ENCODE results near the gene TBCCD1.
"Not testable (repeated sequence)": the region's sequence is repeated elsewhere in the genome, so short reads cannot be mapped to it uniquely, and the experiment has no call there.

The TBCCD1 gene

DNA sequence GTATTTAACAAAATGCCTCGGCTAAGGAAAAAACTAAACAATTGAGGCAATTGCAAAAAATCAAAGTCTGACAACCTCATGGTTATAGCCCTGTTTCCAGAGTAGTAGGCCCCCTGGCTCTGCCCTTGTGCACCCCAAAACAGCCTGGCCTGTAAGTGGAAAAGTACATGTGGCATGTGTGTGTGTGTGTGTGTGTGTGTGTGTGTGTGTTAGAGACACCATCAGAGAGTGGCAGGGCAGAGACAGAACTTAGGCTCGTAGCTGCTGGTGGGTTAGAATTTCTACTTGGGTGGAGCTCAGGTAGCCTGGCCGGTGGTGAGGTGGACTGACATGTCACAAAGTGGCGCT is 31.6 kb upstream of the TBCCD1 start:
- no peak overlapping the region for H3K4me3 ChIP-seq (ENCODE audit: low read length)
- DNase-seq (ENCODE audit: low read depth, low spot score), result no peak

DNA sequence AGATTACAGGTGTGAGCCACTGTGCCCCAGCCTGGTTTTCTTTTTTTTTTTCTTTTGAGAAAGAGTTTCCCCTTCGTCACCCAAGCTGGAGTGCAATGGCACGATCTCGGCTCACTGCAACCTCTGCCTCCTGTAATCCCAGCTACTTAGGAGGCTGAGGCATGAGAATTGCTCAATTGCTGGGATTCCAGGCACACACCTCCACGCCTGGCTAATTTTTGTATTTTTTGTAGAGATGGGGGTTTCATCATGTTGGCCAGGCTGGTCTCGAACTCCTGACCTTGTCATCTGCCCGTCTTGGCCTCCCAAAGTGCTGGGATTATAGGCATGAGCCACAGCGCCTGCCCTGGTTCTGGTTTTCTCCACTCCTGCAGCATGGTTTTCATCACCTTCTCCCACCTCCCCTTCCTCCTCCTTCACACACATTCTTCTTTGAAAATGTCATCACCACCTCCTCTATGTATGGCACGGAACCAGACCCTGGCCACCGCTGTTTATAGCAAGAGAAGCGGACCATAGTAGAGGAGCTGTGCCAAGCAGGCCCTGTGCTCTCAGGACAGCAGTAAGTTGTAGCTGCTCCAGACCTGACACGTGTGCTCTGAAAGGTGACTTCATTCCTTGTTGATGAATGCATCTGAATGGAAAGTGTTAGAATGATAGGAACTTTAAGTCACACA is 31.1 kb upstream of the TBCCD1 start:
- no peak for DNase-seq (ENCODE audit: low read depth, low spot score)

DNA sequence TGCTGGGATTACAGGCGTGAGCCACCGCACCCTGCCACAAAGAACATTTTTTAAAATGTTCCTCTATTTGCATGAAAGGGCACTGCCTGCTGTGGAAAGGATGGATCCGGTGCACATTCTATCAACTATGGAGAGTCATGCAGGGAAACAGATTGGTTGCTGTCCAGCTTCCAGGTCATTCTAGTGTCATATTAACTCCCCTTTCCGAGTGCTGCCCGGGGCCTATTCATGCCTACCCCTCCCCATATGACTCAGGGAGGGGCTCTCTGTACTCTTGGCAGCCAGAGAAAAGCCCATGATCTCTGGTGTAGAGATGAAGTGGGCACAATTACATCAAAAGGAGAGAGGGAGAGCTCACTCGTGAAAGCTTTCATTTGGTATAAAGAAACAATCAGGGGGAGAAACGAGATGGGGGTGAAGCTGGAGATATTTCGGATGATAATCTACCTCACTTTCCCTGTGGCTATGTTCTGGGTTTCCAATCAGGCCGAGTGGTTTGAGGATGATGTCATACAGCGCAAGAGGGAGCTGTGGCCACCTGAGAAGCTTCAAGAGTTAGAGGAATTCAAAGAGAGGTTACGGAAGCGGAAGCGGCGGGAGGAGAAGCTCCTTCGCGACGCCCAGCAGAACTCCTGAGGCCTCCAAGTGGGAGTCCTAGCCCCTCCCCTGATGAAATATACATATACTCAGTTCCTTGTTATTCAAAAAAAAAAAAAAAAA is 29.6 kb upstream of the TBCCD1 start:
- no peak overlapping the region for H3K4me3 ChIP-seq (ENCODE audit: low read length)
- no peak for DNase-seq (ENCODE audit: low read depth, low spot score)

More for the DNA sequence above, 31.1 kb upstream of the TBCCD1 start:
- H3K4me3 ChIP-seq (ENCODE audit: low read length), result no peak overlapping the region

DNA sequence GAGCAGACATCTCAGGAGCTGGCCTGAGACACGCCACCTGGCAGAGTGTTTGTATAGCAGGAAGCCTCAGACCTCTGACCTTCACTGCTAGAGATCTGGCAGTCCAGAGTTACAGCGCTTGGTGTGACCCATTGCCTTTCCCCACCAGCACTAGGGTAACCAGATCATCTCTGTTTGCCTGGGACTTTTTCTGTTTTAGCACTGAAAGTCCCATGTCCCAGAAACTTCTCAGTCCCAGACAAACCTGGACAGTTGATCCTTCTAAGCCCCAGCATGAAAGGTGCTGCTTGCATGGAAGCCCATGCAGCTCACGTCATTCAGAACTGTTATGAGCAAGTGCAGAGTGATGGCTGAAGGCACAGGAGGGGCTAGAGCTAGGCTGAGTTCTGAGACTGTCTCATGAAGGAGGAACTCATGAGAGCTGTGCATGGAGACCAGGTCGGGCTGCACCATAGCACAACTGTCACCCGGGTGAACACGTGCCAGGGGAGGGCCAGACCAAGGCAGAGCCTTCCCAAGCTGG is 27.5 kb upstream of the TBCCD1 start:
- no peak overlapping the region for H3K4me3 ChIP-seq (ENCODE audit: low read length)
- DNase-seq (ENCODE audit: low read depth, low spot score), result no peak

DNA sequence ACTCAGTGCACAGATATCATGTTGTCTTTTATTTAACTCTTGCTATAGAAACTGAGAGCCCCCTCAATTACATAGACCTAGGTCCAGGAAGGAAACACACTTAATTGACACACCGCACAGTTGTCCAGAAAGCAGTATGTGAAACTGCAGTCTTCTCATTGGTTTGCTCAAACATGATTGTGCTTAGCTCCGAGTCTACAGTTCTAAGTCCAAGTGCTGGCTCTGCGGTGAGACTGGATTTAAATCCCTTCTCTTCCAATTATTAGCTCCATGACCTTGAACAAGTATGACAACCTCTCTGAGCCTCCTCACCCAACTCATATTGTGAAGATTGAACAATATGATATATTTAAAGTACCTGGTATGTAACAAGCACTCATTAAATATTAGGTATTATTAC is 26.7 kb upstream of the TBCCD1 start:
- DNase-seq (ENCODE audit: low read depth, low spot score), result no peak
- no peak overlapping the region for H3K4me3 ChIP-seq (ENCODE audit: low read length)

DNA sequence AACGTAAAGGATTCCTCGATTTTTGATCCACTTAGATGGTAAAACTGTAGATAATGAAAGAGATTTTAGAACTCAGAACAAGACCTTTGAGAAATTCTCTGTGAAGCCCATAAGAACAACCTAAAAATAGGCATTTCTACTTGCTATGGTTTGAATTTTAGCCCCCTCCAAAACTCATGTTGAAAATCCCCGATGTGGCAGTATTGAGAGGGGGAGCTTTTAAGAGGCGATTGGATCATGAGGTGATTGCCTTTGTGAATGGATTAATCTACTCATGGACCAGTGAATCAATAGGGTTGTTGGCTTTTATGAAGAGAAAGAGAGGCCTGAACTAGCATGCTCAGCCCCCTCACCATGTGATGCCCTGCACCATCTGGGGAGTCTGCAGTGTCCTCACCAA is 25.5 kb upstream of the TBCCD1 start:
- no peak for DNase-seq (ENCODE audit: low read depth, low spot score)
- no peak overlapping the region for H3K4me3 ChIP-seq (ENCODE audit: low read length)

DNA sequence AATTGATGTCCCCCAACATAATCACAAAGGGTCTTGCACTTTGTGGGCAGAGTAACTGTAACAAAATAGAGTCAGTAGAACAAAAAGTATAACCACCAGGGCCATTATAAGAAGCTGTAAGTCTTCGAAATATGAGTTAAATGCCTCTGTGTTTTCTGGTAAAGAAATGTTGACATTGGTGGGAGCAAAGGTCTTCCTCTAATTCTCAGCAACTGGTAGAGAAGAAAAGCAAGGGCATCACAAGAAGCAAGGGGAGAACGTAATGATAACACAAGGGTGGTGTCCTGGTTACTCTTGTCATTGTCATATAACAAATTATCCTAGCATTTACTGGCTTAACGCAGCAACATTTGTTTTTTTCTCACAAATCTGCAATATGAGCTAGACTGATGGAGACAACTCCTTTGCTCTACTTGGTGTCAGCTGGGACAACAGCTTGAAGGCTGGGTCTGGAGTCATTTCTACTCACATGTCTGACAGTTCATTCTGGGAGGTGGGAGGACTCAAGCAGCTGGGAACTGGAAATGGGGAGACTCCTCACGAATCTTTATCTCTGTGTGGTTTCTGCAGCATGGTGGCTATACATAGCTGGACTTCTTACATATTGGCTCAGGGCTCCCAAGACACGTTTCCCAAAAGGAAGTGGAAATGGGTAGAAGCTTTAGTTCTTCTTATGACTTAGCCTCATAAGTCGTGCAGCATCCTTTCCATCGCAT is 23.6 kb upstream of the TBCCD1 start:
- no peak for DNase-seq (ENCODE audit: low read depth, low spot score)
- H3K4me3 ChIP-seq (ENCODE audit: low read length), result no peak overlapping the region

DNA sequence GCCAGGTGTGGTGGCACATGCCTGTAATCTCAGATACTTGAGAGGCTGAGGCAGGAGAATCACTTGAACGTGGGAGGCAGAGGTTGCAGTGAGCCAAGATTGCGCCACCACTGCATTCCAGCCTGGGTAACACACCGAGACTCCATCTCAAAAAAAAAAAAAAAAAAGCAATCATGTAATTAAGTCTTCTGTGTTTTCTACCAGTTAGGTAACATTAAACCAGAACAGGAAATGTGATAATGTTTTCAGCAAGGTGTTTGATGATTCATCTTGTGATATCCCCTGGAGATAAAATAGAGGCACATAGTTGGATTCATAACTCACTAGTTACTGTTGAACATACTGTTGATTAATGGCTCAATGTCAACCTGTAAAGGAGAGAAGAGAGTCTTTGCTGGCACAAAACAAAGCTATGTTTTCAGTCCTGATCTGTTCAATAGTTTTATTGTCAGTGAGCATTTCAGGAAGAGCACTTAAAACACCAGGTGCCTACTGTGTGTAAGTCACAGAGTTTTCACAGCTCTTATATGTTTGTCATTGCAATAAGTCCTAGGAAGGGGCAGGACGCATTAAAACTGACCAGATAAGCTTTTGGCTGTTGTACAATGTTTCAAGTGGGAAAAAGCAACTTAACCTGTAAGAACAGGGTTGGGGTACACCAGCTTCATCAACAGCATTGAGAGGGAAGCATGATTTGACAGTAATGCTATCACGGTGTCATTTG is 22.9 kb upstream of the TBCCD1 start:
- peak; percentile 41 for DNase-seq (ENCODE audit: low read depth, low spot score)
- no peak overlapping the region for H3K4me3 ChIP-seq (ENCODE audit: low read length)

DNA sequence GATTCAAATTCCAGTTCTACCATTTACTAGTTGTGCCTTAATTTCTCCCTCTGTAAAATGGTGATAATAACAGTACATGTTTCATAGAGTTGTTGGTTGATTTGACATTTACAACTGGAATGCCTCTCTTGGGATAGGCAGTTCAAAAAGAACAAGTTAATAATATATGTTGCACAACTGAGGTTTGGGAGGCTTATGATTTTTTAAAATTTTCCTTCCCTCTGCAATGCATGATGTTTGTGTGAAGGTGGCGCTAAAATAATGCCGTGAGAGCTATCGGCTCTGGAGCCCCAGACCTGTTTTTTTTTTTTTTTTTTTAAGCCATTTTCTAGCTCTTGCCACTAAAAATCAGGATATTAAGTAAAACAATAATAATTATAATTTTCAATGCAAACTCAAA is 22.0 kb upstream of the TBCCD1 start:
- no peak overlapping the region for H3K4me3 ChIP-seq (ENCODE audit: low read length)
- DNase-seq (ENCODE audit: low read depth, low spot score), result no peak

DNA sequence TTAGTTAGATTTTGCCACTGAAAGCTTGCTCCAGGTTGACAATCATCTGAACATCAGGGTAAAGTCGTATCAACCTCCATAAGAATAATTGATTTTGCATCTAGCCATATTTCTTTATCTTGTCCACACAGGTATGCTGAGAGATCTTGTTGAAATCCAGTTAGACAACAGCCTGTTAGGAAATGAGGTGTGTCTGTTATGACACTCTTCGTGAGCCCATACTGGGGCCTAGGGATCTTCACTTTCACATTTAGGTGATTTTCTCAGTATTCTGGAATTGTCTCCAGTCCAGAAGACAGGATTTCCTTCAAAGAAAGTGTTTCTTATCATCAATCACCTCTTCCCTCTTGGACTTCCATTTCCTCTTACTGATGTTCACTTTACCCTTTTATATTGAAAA is 21.5 kb upstream of the TBCCD1 start:
- no peak for DNase-seq (ENCODE audit: low read depth, low spot score)
- no peak overlapping the region for H3K4me3 ChIP-seq (ENCODE audit: low read length)

DNA sequence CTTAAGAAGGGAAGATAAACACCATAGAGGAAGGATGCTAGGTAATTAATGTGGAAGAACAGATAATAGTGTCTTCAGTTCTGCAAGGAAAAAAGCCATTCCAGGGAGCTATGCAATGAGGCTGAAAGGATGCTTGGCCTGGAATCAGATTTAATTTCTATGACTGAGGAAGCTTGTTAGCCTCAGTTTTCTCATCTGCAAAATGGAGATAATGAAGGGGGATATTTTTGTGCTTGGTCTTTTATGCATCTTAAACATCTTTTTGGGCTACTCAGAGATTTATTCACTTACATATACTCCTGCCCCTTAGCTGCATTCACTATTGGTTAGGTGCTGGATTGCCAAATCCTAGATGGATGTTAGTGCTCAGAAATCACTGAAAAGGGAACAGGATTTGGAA is 20.0 kb upstream of the TBCCD1 start:
- no peak for DNase-seq (ENCODE audit: low read depth, low spot score)
- H3K4me3 ChIP-seq (ENCODE audit: low read length), result no peak overlapping the region

DNA sequence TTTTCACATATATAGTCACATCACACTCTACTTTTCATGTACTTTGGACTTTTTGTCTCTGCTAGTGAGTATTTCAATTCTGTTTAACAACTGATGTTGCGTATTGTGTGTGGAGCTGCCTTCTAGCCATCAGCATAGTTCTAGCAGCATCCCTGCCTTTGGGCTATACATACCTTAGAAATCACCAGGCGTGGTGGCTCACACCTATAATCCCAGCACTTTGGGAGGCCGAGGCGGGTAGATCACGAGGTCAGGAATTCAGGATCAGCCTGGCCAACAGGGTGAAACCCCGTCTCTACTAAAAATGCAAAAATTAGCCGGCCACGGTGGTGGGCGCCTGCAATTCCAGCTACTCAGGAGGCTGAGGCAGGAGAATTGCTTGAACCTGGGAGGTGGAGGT is 19.1 kb upstream of the TBCCD1 start:
- not testable (repeated sequence) for H3K4me3 ChIP-seq (ENCODE audit: low read length); DNase-seq (ENCODE audit: low read depth, low spot score)

DNA sequence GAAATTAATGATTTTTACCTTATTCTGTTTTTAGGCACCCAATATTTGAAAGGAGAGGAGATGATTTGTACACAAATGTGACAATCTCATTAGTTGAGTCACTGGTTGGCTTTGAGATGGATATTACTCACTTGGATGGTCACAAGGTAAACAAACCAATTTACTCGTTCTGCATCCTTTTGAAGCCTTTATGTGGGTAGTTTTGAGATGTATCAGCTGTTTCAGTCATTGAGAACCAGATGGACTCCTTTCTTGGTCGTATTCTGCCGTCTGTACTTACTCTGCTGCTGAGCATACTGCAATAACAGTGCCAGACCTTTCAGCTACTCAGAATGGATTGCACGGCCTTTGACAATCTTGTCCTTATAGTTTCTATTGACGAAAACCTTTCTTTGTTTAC is 16.7 kb upstream of the TBCCD1 start:
- DNase-seq (ENCODE audit: low read depth, low spot score), result no peak
- no peak overlapping the region for H3K4me3 ChIP-seq (ENCODE audit: low read length)

DNA sequence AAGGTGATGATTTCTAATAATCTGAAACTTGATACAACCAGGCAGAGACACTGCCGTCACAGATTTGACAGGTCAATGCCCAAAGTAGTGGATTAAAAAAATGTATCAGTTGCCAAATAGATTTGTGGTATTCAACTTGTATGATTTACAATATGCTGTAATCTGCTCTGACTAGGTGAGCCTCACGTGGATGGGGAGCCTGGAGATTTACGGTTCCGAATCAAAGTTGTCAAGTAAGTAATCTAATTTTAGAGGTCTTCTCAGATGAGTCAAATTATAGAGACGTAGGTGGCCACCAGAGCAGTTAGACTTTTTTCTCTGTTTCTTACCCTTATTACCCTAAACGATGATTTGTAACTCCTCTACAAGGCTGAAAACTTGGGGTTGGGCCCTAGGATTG is 15.4 kb upstream of the TBCCD1 start:
- no peak for DNase-seq (ENCODE audit: low read depth, low spot score)
- H3K4me3 ChIP-seq (ENCODE audit: low read length), result no peak overlapping the region

DNA sequence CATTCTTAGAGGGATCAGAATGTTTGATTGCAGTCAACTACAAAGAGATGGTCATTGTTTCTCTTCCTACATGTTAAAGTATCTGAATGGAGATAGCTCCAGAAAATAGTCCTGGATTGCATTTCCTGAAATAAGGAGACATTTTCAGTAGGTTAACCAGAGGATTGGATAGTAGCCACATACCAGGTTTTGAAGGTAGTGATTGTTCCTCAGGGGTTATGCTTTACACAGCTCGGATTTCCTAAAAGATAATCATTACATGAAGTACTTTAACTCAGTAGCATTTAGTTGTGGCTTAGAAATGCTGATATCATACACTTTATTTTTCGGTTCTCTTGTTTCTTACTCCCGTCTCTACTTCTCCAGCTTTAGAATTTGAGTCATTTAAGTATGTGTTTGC is 13.6 kb upstream of the TBCCD1 start:
- no peak for DNase-seq (ENCODE audit: low read depth, low spot score)
- no peak overlapping the region for H3K4me3 ChIP-seq (ENCODE audit: low read length)

DNA sequence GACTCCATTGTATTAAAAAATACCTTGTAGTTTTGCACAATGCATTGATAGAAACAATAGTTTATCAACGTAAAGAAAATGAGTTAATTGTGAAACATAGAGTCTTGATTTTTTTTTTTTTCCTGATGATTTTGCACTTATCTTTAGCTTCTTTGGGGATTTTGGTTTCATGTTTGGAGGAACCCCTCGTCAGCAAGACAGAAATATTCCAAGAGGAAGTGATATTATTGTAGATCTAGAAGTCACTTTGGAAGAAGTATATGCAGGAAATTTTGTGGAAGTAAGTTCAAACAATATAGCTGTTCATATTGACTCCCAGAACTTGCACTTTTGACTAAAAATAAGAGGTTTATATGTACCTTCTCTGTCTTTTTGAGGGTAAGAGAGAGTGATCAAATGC is 10.4 kb upstream of the TBCCD1 start:
- no peak overlapping the region for H3K4me3 ChIP-seq (ENCODE audit: low read length)
- no peak for DNase-seq (ENCODE audit: low read depth, low spot score)

DNA sequence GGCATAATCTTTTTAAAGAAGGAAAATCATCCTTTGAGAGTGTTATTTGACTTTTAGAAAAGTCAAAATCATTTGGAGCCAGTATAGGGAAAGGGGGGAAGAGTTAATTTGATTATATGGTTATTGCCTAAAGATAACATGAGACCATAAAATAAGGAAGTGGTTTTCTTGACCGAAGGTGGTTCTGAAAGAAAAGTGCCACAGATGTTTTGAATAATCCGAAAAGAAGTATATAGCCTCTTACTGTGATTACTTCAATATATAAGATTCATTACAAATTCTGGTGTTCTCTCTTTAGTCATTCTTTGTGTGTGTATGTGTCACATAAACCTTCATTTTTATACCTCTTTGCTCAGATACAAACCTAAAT is 4.5 kb upstream of the TBCCD1 start:
- H3K4me3 ChIP-seq (ENCODE audit: low read length), result peak overlapping the region; percentile 77
- DNase-seq (ENCODE audit: low read depth, low spot score), result no peak

DNA sequence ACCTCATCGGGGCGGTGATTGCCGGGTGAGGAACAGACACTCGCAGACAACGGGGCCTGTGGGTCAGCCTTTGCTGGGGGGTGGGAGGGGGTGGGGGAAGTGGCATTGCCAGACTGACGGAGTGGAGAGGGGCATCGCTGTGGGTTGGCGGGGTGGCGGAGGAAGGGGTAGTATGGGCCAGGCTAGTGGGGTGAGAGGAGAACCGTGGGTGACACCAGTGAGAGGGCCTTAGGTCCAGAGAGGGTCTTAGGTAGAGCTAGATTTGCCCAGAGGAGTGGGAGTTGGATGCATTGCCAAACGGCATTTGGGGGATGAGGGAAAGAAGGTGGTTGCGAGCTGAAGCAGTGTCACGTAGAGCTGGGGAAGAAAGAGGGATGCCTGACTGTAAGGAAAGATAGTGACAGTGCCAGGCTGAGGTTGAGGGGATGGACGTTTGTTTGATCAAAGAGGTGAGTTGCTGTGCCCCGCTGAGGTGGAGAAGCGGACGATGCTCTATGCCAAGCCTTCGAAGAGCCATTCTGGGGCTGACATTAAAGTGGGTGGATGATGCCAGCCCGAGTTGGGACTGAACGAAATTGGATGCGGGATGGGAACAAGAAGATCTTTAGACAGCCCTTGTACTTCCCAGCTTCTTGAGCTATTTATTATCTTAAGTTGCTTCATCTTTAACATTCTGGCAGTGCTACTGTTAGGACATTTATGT is 4.0 kb upstream of the TBCCD1 start:
- H3K4me3 ChIP-seq (ENCODE audit: low read length), result peak overlapping the region; percentile 77
- DNase-seq (ENCODE audit: low read depth, low spot score), result no peak

Data from Jurkat, Clone E6-1 (cell line).